HepG2 (cell line): ENCODE results near the gene PLXNA3. TPM values are rescaled to one million over a fixed set of nuclear protein-coding genes. Genes with fewer than 3 reads are reported as not detected.

Experiments
- CENPX ChIP-seq: sonication (generic); formaldehyde crosslinking; IDR thresholded peaks from 2 replicates; pipeline ENCODE4 v1.9.0; 2021; ENCODE audit warnings: mild to moderate bottlenecking, missing genetic modification reagents, moderate library complexity
- CTCF ChIP-seq: sonication (generic); formaldehyde crosslinking; IDR thresholded peaks from 2 replicates; pipeline ENCODE4 v1.5.0; 2020; ENCODE audit warnings: mild to moderate bottlenecking, missing genetic modification reagents, moderate library complexity
- JDP2 ChIP-seq: sonication (generic); formaldehyde crosslinking; IDR thresholded peaks from 2 replicates; pipeline ENCODE4 v1.8.1; 2022; ENCODE audit warnings: missing genetic modification reagents, borderline replicate concordance
- NONO ChIP-seq, 2 experiments: fragments of 450-650 bp in 1 of 2; sonication (generic) in 1 of 2; formaldehyde crosslinking in 1 of 2; IDR thresholded peaks in 1 of 2; conservative IDR thresholded peaks in 1 of 2; 2 replicates each; pipeline versions ENCODE4 v1.6.1 to v1.8.0; 2017 to 2022; ENCODE audit warnings: mild to moderate bottlenecking in 1 of 2, missing genetic modification reagents in 1 of 2, moderate library complexity in 1 of 2
- PAXIP1 ChIP-seq: sonication (generic); formaldehyde crosslinking; conservative IDR thresholded peaks from 2 replicates; pipeline ENCODE4 v1.4.0; 2020; ENCODE audit warnings: mild to moderate bottlenecking, missing genetic modification reagents, moderate library complexity
- ZMAT5 ChIP-seq: sonication (generic); formaldehyde crosslinking; IDR thresholded peaks from 2 replicates; pipeline ENCODE4 v1.5.0; 2020; ENCODE audit warnings: mild to moderate bottlenecking, low read depth, missing genetic modification reagents, borderline replicate concordance
- ZNF446 ChIP-seq: sonication (generic); formaldehyde crosslinking; IDR thresholded peaks from 2 replicates; pipeline ENCODE4 v1.5.0; 2020; ENCODE audit warnings: mild to moderate bottlenecking, missing genetic modification reagents
- ZNF605 ChIP-seq: sonication (generic); formaldehyde crosslinking; IDR thresholded peaks from 2 replicates; pipeline ENCODE4 v1.8.0; 2022; ENCODE audit warnings: mild to moderate bottlenecking, missing genetic modification reagents
- polyA plus RNA-seq, 8 experiments: library from polyadenylated mRNA; depleted of rRNA in 3 of 8; stranded (reverse) in 7 of 8; unstranded in 1 of 8; fragments of >200 nt; fragmentation: Illumina TruSeq in 4 of 8; extraction: Trizol in 4 of 8; gene quantifications; 2 replicates each; pipeline versions ENCODE4 v1.2.1 to v1.2.3, GENCODE V29; 2011 to 2016; ENCODE audit warnings: low read depth in 4 of 8, missing spikeins in 1 of 8, mixed read lengths in 1 of 8; ENCODE audit not compliant: insufficient read depth in 1 of 8
- total RNA-seq, 5 experiments: library from RNA; depleted of rRNA; stranded (reverse); fragments of >200 nt; fragmentation: Illumina TruSeq; extraction: Trizol; gene quantifications; 2 replicates each; pipeline ENCODE4 v1.2.3, GENCODE V29; 2016; ENCODE audit warnings: low read depth in 1 of 5

The PLXNA3 gene
- total and polyA plus RNA-seq, 2 of the 13 experiments (the other 11 are each of a cell fraction or from before 2014, with no cell fraction given): 5.8 to 20.6 TPM

- TF ChIP-seq CTCF (CRISPR knock-in tag) (no peak), NONO (IDR thresholded peaks at IDR 0.05) (no peak), NONO (CRISPR knock-in tag; conservative IDR thresholded peaks at IDR 0.05) (no peak), JDP2 (CRISPR knock-in tag) (no peak), PAXIP1 (CRISPR knock-in tag) (no peak), ZMAT5 (CRISPR knock-in tag) (no peak), ZNF605 (CRISPR knock-in tag) (no peak), ZNF446 (no peak), CENPX (CRISPR knock-in tag) (no peak)
These were observed 5.6 kb downstream of the PLXNA3 start (continued) for GRCh38 chrX:154463611-154464220.
